Activated CD8-positive, alpha-beta memory T cell treated with anti-CD3 and anti-CD28 coated beads, Interleukin-2, amount 50 U/mL, for 1 hour (primary cell): ENCODE results near the gene ESR1.
"Not testable (repeated sequence)": the region's sequence is repeated elsewhere in the genome, so short reads cannot be mapped to it uniquely, and the experiment has no call there.

Experiments used
- DNase-seq: peaks from one replicate; pipeline ENCODE4 v3.0.0-alpha.2; 2020; ENCODE audit errors: extremely low read depth

ESR1 gene

DNA sequence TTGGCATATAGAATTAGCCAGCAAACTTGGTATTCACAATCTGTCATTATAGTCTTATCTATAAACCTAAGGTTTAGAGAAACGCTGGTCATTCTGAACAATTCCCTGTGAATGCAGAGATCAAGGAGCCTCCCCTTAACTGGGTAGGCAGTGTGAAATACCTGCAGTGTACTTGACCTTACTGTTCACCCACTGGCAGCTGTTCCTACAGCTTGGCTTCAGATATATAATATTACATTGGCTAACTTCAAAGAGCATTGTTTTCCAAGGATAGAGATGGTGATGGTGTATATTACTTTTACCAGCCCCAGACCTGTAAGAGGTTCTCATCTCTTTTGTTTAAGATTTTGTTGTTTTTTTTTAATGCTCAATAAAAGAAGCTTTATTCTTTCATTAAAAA lies 168.3 kb downstream of the ESR1 start:
- DNase-seq, result no peak

- DNase-seq, result not testable (repeated sequence)
Observed at GRCh38 chr6:151988199-151988598, 180.7 kb downstream of the ESR1 start.

- DNase-seq, result no peak
Observed at GRCh38 chr6:151992091-151992490, 184.6 kb downstream of the ESR1 start.

- DNase-seq, result no peak
Observed at GRCh38 chr6:151993364-151993763, 185.9 kb downstream of the ESR1 start.

GRCh38 chr6:151998784-151999183 lies 191.3 kb downstream of the ESR1 start:
- DNase-seq, result no peak

DNA sequence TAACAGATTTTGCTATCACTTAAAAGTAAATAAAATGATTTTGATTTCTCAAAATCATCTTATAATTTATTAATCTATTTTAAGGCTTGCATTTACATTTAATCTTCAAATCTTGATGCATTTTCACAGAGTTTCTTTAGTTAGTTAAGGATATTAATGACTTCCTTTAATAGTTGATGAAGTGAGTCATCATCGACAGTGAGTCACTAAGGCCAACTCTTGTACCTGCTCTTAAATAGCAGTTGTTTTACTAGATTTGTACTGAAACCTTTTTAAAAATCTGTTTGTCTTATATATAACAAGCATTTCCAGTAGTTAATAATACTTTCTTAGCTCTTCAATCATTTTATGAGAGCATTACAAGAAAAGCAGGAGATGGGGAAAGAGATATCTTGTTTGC lies 191.7 kb downstream of the ESR1 start:
- DNase-seq, result no peak

DNA sequence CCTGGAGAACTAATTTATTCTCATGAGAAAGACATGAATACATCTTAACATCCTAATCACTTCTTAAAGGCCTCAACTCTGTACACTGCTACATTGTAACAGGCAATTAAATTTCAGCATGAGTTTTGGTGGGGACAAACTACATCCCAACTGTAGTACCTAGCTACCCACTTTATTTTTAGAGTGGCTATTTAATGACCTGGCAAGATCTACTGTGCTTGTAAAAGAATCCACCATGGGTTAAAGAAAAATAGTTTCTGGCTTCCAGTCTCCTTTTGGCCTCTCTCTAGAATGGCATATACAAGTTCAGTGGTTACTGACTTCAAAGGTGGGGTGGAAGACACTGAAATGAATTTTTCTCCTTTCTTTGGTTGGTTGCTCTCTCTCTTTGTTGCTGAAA lies 193.9 kb downstream of the ESR1 start:
- no peak for DNase-seq

GRCh38 chr6:152002306-152002705 lies 194.8 kb downstream of the ESR1 start:
- DNase-seq, result no peak

DNA sequence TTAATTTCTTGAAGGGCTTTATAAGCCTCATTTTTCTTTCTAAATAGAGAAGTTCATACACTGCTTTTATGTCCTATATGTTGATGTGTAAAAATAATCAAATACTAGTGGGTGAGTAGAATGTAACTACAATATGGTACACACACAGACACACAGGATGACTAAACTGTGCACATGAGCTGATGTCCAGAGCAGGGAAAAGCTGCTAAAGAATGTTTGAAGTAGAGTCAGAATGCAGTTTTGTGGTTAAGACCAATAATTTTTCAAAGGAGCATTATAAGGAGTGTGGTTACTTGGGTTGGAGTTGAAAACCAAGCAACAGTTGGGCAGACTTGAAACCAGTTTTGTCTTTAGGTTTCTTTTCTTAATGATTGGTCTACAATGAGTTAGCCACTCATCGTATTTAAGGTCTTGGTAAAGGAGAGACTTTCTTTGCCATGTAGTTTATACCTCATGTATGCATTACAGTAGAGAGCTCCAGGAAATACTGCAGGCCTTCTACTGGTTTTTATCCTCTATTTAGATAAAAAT lies 196.6 kb downstream of the ESR1 start:
- no peak for DNase-seq

DNA sequence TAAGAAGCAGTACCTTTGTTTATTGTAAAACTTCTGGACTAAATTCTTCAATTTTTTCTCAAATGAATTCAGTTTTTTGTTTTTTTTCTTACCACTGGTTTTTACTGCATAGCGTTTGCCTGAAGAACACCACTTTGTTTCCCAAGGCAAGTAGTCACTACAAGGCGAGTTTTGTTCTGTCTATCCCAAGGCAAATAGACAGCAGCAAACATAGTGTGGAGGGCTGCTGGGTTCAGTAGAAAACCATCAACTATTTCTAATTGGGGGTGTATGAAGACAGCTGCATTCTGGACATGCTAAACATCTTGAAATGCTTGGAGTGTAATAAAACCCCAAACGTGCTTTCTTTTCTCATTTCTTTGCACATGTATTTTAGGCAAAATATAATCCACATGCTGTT lies 197.4 kb downstream of the ESR1 start:
- DNase-seq, result no peak

GRCh38 chr6:152008779-152009178 lies 201.3 kb downstream of the ESR1 start:
- DNase-seq, result no peak

DNA sequence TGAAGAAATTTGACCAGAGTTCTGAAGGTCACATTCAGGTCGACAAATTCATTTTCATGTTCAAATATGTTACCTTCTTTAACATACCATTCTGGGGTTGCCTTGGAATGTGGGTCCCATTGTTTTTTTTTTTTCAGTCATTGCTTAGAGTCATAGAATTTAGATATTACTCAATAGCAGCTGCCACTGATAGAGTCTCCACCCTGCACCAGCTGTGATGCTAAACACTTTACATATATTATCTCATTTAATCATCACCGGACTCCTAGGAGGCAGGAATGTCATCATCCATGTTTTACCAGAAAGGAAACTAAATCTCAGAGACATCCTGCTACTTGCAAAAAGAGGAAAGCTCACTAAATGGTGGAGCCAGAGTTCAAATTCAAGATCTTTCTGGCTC lies 204.7 kb downstream of the ESR1 start:
- DNase-seq, result no peak

- DNase-seq, result no peak
Observed at GRCh38 chr6:152018876-152019275, 211.4 kb downstream of the ESR1 start.

DNA sequence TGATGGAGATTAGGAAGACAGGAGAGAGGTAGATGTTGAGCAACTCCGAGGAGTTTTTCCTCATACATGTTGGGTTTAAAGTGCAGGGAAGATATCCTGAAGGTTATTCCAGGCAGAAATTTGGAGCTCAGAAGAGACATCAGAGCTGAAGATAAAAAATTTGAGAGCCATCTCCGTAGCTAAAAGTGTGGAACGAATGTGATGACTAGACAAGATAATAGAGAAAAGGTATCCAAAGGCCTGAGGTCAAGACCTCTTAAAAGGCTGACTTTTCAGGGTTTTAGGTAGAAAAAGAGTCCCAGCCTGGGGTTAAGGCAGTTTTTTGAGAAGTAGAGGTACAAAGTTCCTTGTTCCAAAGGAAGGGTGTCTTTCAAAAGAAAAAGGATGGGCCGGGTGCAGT lies 214.8 kb downstream of the ESR1 start:
- DNase-seq, result no peak

GRCh38 chr6:152023613-152024012 lies 216.1 kb downstream of the ESR1 start:
- DNase-seq, result no peak

GRCh38 chr6:152026291-152026690 lies 218.8 kb downstream of the ESR1 start:
- no peak for DNase-seq

- DNase-seq, result not testable (repeated sequence)
Observed at GRCh38 chr6:152026744-152027143, 219.3 kb downstream of the ESR1 start.

DNA sequence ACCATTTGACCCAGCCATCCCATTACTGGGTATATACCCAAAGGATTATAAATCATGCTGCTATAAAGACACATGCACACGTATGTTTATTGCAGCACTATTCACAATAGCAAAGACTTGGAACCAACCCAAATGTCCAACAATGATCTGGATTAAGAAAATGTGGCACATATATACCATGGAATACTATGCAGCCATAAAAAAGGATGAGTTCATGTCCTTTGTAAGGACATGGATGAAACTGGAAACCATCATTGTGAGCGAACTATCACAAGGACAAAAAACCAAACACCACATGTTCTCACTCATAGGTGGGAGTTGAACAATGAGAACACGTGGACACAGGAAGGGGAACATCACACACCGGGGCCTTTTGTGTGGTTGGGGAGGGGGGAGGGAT lies 226.3 kb downstream of the ESR1 start:
- DNase-seq, result not testable (repeated sequence)

DNA sequence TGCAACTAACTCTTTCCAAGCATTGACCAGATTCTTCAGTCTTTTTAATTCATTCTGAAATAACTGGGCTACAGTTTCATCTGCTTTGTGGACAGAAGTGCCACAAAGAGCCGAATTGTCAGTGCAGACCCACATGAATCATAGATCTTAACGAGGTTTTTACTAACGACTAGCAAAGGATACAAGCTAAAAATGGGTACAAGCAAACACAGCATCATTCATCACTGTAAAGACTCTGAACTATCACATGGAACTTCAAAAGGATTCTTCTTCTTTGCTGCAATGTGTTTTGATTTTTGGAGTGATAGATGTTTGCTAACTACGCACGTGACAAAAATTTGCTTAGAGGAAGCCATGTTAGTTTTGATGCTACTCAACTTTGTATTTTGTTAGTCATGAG lies 227.1 kb downstream of the ESR1 start:
- no peak for DNase-seq

- no peak for DNase-seq
Observed at GRCh38 chr6:152046118-152046517, 238.6 kb downstream of the ESR1 start.

DNA sequence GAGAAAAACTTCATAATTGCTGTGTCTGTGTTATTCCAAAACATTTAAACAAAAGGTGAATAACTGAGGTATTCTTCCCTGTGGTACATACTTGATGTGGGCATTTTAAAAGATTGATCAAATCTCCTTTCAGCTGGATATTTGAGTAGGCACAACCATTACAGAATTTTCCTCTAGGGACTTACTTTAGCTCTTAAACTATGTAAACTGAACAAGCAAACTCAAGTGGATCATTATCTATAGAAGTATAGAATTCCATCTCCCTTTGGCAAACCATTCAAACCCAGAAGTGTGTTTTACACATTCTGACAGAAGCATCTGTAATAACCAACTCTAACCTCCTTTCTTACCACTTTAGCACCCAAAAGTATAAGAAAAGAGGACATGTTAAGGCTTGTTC lies 241.4 kb downstream of the ESR1 start:
- no peak for DNase-seq

DNA sequence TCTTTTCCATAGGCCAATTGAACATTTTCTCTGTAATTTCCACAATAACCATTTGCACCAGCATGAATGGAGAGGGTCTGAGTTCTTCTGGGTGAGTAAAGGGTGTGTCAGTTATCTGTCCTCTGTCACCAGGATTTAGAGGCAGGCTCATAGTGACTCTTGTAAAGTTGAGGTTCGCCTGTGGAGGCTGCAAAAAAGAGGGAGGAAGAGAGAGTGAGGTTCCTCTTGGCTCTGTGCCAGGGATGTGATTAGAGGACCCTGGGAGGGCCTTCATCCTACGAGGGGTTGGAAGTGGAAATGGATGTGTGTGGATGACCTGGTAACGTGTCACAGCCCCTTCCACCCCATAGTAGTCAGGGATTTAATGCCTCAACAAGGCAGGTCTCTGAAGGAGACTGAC lies 242.0 kb downstream of the ESR1 start:
- no peak for DNase-seq

GRCh38 chr6:152050451-152051195 lies 243.1 kb downstream of the ESR1 start:
- no peak for DNase-seq

GRCh38 chr6:152052061-152052460 lies 244.6 kb downstream of the ESR1 start:
- no peak for DNase-seq
